C4-2B (cell line): ENCODE data around the gene TCHP.

Source experiments
- CTCF ChIP-seq: fragments of 450-650 bp; conservative IDR thresholded peaks from 2 replicates; pipeline ENCODE4 v1.5.1; 2017; ENCODE audit warnings: mild to moderate bottlenecking
- ZFX ChIP-seq: fragments of 450-650 bp; IDR thresholded peaks from 2 replicates; pipeline ENCODE4 v1.6.1; 2017

GRCh38 chr12:109921982-109922381 lies 21.9 kb downstream of the TCHP start:
- TF ChIP-seq CTCF (no peak), ZFX (no peak)
